ENCODE measurements around the gene SDSL.

- TF ChIP-seq POLR2A (IDR thresholded peaks at IDR 0.05; ENCODE audit: low read depth), result no peak
- no peak for TF ChIP-seq CTCF (IDR thresholded peaks at IDR 0.05)
- TF ChIP-seq POLR2AphosphoS5 (IDR thresholded peaks at IDR 0.05), result no peak
- TF ChIP-seq EP300 (IDR thresholded peaks at IDR 0.05), result no peak
These were observed 50.3 kb downstream of the SDSL start for GRCh38 chr12:113472191-113473121.
